ENCODE data around the gene PNMA8C.

Gene PNMA8C

GRCh38 chr19:46388311-46389095 is 40.2 kb downstream of the PNMA8C start:
- WGBS, 2 experiments (ENCODE audit: insufficient coverage in 2 of 2), result 91 to 92% methylated on average over 18 of the region's 25 CpGs
- peaks cover 85% of the 10 kb centered on the region for H3K36me3 ChIP-seq (ENCODE audit: control insufficient read depth, insufficient read depth, low read length)

GRCh38 chr19:46387713-46388130 is 41.0 kb downstream of the PNMA8C start:
- Histone ChIP-seq H3K9me3 (ENCODE audit: control insufficient read depth, low read length) (peaks cover 3% of the 10 kb centered on the region), H3K36me3 (ENCODE audit: control insufficient read depth, insufficient read depth, low read length) (peaks cover 86% of the 10 kb centered on the region), H3K27ac (ENCODE audit: low read depth, low read length, severe bottlenecking) (no peak overlapping the region), H3K4me3 (ENCODE audit: extremely low read depth, insufficient read depth, low read length, poor library complexity, severe bottlenecking) (no peak overlapping the region), H3K4me1 (ENCODE audit: control insufficient read depth, insufficient read depth, low read length, poor library complexity, severe bottlenecking) (no peaks in the 10 kb centered on the region)
- 95 to 96% methylated on average over 10 of the region's 10 CpGs for WGBS, 2 experiments (ENCODE audit: insufficient coverage in 2 of 2)

More at GRCh38 chr19:46388311-46389095, 40.2 kb downstream of the PNMA8C start:
- Histone ChIP-seq H3K27ac (ENCODE audit: low read depth, low read length, severe bottlenecking) (no peak overlapping the region), H3K4me1 (ENCODE audit: control insufficient read depth, insufficient read depth, low read length, poor library complexity, severe bottlenecking) (no peaks in the 10 kb centered on the region), H3K4me3 (ENCODE audit: extremely low read depth, insufficient read depth, low read length, poor library complexity, severe bottlenecking) (no peak overlapping the region), H3K9me3 (ENCODE audit: control insufficient read depth, low read length) (peaks cover 3% of the 10 kb centered on the region)

DNA sequence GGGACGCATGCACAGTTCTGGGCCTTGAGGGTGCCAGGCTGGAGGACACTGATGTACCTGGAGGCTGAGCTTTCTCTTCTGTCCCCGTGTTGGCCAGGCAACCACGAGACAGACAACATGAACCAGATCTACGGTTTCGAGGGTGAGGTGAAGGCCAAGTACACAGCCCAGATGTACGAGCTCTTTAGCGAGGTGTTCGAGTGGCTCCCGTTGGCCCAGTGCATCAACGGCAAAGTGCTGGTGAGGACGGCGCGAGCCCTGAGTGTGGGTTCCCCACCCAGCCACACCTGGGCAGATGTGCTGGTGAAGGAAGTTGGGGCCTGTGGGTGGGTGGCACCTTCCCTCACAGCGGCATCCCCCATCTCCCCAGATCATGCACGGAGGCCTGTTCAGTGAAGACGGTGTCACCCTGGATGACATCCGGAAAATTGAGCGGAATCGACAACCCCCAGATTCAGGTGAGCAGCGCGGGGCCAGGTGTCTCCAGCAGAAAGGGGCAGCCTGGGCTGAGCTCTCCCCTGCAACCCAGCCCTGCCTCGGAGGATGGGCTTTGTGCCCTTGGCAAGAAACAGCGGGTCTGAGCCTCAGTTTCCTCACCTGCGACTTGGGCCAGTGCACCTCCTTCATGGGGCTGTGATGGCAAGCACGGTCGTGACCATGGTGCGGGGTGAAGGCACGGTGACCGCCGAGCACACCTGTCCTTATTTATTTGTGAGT is 41.6 kb downstream of the PNMA8C start:
- H3K27ac ChIP-seq (ENCODE audit: low read depth, low read length, severe bottlenecking), result no peak overlapping the region
- H3K4me3 ChIP-seq (ENCODE audit: extremely low read depth, insufficient read depth, low read length, poor library complexity, severe bottlenecking), result no peak overlapping the region
- peaks cover 3% of the 10 kb centered on the region for H3K9me3 ChIP-seq (ENCODE audit: control insufficient read depth, low read length)
- WGBS, 2 experiments (ENCODE audit: insufficient coverage in 2 of 2), result 97 to 98% methylated on average over 29 to 30 of the region's 30 CpGs
- peaks cover 92% of the 10 kb centered on the region for H3K36me3 ChIP-seq (ENCODE audit: control insufficient read depth, insufficient read depth, low read length)
- no peaks in the 10 kb centered on the region for H3K4me1 ChIP-seq (ENCODE audit: control insufficient read depth, insufficient read depth, low read length, poor library complexity, severe bottlenecking)

DNA sequence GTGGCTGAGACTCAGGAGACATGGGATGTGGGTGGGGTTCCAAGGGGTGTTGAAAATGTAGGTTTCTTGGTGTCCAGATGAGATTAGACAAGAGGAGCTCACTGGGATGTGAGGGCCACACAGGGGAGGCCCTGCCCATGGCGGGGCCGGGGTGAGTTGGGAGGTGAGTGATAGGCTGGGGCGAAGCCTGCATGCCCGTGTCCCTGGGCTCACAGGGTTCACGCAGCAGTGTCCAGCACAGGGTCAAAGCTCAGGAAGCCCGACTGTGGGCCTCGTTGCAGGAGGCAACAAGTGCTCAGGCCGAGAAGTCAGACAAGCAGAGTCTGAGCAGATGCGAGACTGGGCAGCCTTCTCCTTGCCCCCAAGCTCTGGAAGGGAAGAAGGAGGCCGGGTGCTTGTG is 42.6 kb downstream of the PNMA8C start:
- WGBS, 2 experiments (ENCODE audit: insufficient coverage in 2 of 2), result 93 to 95% methylated on average over 7 to 8 of the region's 10 CpGs
- no peak overlapping the region for H3K4me3 ChIP-seq (ENCODE audit: extremely low read depth, insufficient read depth, low read length, poor library complexity, severe bottlenecking)
- no peak overlapping the region for H3K27ac ChIP-seq (ENCODE audit: low read depth, low read length, severe bottlenecking)
- peaks cover 100% of the 10 kb centered on the region for H3K36me3 ChIP-seq (ENCODE audit: control insufficient read depth, insufficient read depth, low read length)
- H3K4me1 ChIP-seq (ENCODE audit: control insufficient read depth, insufficient read depth, low read length, poor library complexity, severe bottlenecking), result no peaks in the 10 kb centered on the region
- H3K9me3 ChIP-seq (ENCODE audit: control insufficient read depth, low read length), result peaks cover 3% of the 10 kb centered on the region

GRCh38 chr19:46385636-46386035 is 43.1 kb downstream of the PNMA8C start:
- H3K4me3 ChIP-seq (ENCODE audit: extremely low read depth, insufficient read depth, low read length, poor library complexity, severe bottlenecking), result no peak overlapping the region
- no peak overlapping the region for H3K27ac ChIP-seq (ENCODE audit: low read depth, low read length, severe bottlenecking)
- WGBS, 2 experiments (ENCODE audit: insufficient coverage in 2 of 2), result 92 to 93% methylated on average over 9 to 11 of the region's 11 CpGs
- peaks cover 3% of the 10 kb centered on the region for H3K9me3 ChIP-seq (ENCODE audit: control insufficient read depth, low read length)
- no peaks in the 10 kb centered on the region for H3K4me1 ChIP-seq (ENCODE audit: control insufficient read depth, insufficient read depth, low read length, poor library complexity, severe bottlenecking)
- H3K36me3 ChIP-seq (ENCODE audit: control insufficient read depth, insufficient read depth, low read length), result peaks cover 100% of the 10 kb centered on the region

DNA sequence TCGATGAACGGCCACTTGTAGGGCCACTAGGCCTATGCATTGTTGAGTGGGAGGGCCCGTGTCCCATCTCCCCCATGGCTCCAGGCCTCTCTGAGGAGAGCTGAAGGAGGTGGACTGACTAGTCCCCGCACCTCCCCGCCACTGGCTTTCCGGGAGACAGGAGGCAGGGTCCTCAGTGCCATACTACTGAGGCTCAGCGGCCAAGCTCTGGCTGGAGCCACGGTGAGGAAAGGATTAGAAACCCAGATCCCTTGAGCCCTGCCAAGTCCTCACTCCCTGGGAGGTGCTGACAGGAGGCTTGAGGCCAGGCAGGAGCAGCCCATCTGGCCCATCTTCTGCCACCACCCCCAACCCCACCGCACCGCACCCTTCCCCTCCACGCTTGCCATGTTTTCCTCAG is 44.3 kb downstream of the PNMA8C start:
- 89 to 95% methylated on average over 4 to 8 of the region's 11 CpGs for WGBS, 2 experiments (ENCODE audit: insufficient coverage in 2 of 2)
- Histone ChIP-seq H3K9me3 (ENCODE audit: control insufficient read depth, low read length) (peaks cover under 1% of the 10 kb centered on the region), H3K27ac (ENCODE audit: low read depth, low read length, severe bottlenecking) (no peak overlapping the region), H3K4me3 (ENCODE audit: extremely low read depth, insufficient read depth, low read length, poor library complexity, severe bottlenecking) (no peak overlapping the region), H3K36me3 (ENCODE audit: control insufficient read depth, insufficient read depth, low read length) (peaks cover 99% of the 10 kb centered on the region), H3K4me1 (ENCODE audit: control insufficient read depth, insufficient read depth, low read length, poor library complexity, severe bottlenecking) (no peaks in the 10 kb centered on the region)

- Histone ChIP-seq H3K27ac (ENCODE audit: low read depth, low read length, severe bottlenecking) (no peak overlapping the region), H3K4me3 (ENCODE audit: extremely low read depth, insufficient read depth, low read length, poor library complexity, severe bottlenecking) (no peak overlapping the region), H3K36me3 (ENCODE audit: control insufficient read depth, insufficient read depth, low read length) (peaks cover 99% of the 10 kb centered on the region), H3K4me1 (ENCODE audit: control insufficient read depth, insufficient read depth, low read length, poor library complexity, severe bottlenecking) (no peaks in the 10 kb centered on the region), H3K9me3 (ENCODE audit: control insufficient read depth, low read length) (no peaks in the 10 kb centered on the region)
- 96 to 98% methylated on average over 5 to 6 of the region's 7 CpGs for WGBS, 2 experiments (ENCODE audit: insufficient coverage in 2 of 2)
Measured at GRCh38 chr19:46383846-46384245, 44.9 kb downstream of the PNMA8C start.

GRCh38 chr19:46383171-46383815 is 45.4 kb downstream of the PNMA8C start:
- H3K4me3 ChIP-seq (ENCODE audit: extremely low read depth, insufficient read depth, low read length, poor library complexity, severe bottlenecking), result no peak overlapping the region
- no peaks in the 10 kb centered on the region for H3K9me3 ChIP-seq (ENCODE audit: control insufficient read depth, low read length)
- no peak overlapping the region for H3K27ac ChIP-seq (ENCODE audit: low read depth, low read length, severe bottlenecking)
- peaks cover 98% of the 10 kb centered on the region for H3K36me3 ChIP-seq (ENCODE audit: control insufficient read depth, insufficient read depth, low read length)
- WGBS, 2 experiments (ENCODE audit: insufficient coverage in 2 of 2), result 92 to 96% methylated on average over 21 to 22 of the region's 23 CpGs
- H3K4me1 ChIP-seq (ENCODE audit: control insufficient read depth, insufficient read depth, low read length, poor library complexity, severe bottlenecking), result no peaks in the 10 kb centered on the region

DNA sequence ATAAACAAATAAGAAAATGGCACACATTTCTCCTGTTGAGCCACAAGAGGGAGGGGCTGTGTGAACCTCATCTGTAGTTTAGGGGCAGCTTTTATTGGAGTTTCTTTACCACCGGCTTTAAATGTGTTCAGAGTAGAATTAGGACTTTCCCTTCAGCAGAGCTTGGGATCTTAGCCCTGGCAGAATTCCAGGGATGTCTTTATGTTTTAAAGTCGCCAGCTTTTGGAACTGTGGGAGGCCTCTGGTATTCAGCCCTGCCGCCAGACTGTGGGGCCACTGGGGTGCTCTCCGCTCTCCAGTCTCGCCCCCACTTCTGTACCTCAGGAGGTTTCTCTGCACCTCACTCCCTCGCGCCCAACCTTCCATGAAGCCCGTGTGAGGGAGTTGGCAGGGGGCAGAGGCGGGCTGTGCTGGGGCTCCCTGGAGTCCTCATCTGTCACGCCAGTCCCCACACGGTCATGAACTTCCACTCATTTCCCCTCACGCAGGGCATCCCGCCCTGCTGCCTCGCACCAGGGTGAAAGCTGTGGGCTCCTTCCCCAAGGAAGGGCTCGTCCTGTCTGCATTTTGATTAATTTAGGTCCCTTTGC is 46.9 kb downstream of the PNMA8C start:
- Histone ChIP-seq H3K9me3 (ENCODE audit: control insufficient read depth, low read length) (no peaks in the 10 kb centered on the region), H3K27ac (ENCODE audit: low read depth, low read length, severe bottlenecking) (no peak overlapping the region), H3K4me1 (ENCODE audit: control insufficient read depth, insufficient read depth, low read length, poor library complexity, severe bottlenecking) (no peaks in the 10 kb centered on the region), H3K4me3 (ENCODE audit: extremely low read depth, insufficient read depth, low read length, poor library complexity, severe bottlenecking) (no peak overlapping the region), H3K36me3 (ENCODE audit: control insufficient read depth, insufficient read depth, low read length) (peaks cover 98% of the 10 kb centered on the region)
- WGBS, 2 experiments (ENCODE audit: insufficient coverage in 2 of 2), result 92 to 94% methylated on average over 13 to 14 of the region's 15 CpGs

DNA sequence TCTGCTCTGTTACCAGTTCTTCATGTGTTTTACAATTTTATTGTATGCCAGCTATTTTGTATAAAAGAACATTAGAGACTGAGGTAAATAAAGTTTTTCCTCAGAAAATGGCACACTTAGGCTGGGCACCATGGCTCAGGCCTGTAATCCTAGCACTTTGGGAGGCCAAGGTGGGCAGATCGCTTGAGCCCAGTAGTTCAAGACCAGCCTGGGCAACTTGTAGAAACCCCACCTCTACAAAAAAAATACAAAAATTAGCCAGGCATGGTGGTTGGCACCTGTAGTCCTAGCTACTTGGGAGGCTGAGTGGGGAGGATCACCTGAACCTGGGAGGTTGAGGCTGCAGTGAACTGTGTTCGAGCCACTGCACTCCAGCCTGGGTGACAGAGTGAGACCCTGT is 47.4 kb downstream of the PNMA8C start:
- no CpG with 5 or more reads among the region's 2 CpGs for WGBS, 2 experiments (ENCODE audit: insufficient coverage in 2 of 2)
- H3K9me3 ChIP-seq (ENCODE audit: control insufficient read depth, low read length), result no peaks in the 10 kb centered on the region
- H3K36me3 ChIP-seq (ENCODE audit: control insufficient read depth, insufficient read depth, low read length), result peaks cover 98% of the 10 kb centered on the region
- no peaks in the 10 kb centered on the region for H3K4me1 ChIP-seq (ENCODE audit: control insufficient read depth, insufficient read depth, low read length, poor library complexity, severe bottlenecking)
- no peak overlapping the region for H3K27ac ChIP-seq (ENCODE audit: low read depth, low read length, severe bottlenecking)
- no peak overlapping the region for H3K4me3 ChIP-seq (ENCODE audit: extremely low read depth, insufficient read depth, low read length, poor library complexity, severe bottlenecking)

All from mesodermal cell (in vitro differentiated cells).